Measurements from ENCODE around the gene PDS5B. TPM values are rescaled to one million over a fixed set of nuclear protein-coding genes. Genes with fewer than 3 reads are reported as not detected.

PDS5B gene
- total RNA-seq, 1 experiment from 2014 or later, result 26.5 TPM

GRCh38 chr13:32736648-32737047 lies 150.4 kb downstream of the PDS5B start:
- ATAC-seq (no peak), DNase-seq (ENCODE audit: low read depth, low spot score) (no peak)
- POLR2A ChIA-PET, result no interaction called here
- no peaks in the 10 kb centered on the region for H3K9me3 ChIP-seq (ENCODE audit: control insufficient read depth in 1 of 2, insufficient read depth in 1 of 2, low read depth in 1 of 2, low read length in 2 of 2)
- no peaks in the 10 kb centered on the region for H3K79me2 ChIP-seq (ENCODE audit: insufficient read depth, low read length)
- RAD21 ChIA-PET (ENCODE audit: low non-redundant PET in 1 of 2, low total read pairs in 2 of 2, uncharacterized antibody in 2 of 2, unreplicated experiment in 2 of 2), result no interaction called here
- no TSS peak for BruUV-seq (replicated peaks)
- no peak overlapping the region for H2AFZ ChIP-seq (ENCODE audit: low read depth, low read length, poor library complexity, severe bottlenecking)
- H3K4me3 ChIP-seq (replicated peaks in 1 of 2; ENCODE audit: low read depth in 1 of 2, low read length in 2 of 2), result no peak overlapping the region
- CTCF ChIA-PET, result interaction anchor here (0.9 kb wide), 1 partner anchor 68 kb away, joined by 4 read pairs; no protein-coding TSS in a partner anchor
- H4K20me1 ChIP-seq (ENCODE audit: insufficient read depth), result no peaks in the 10 kb centered on the region
- H3K9ac ChIP-seq (ENCODE audit: low read length), result no peak overlapping the region
- H3K27ac ChIP-seq (ENCODE audit: low read depth, low read length), result no peak overlapping the region
- H3K9me2 ChIP-seq (ENCODE audit: insufficient read depth), result no peaks in the 10 kb centered on the region
- no peaks in the 10 kb centered on the region for H3K36me3 ChIP-seq (ENCODE audit: control insufficient read depth in 1 of 2, insufficient read depth in 2 of 2, low read length in 2 of 2)
- TF ChIP-seq FOSL1 (IDR thresholded peaks at IDR 0.05; ENCODE audit: low read depth), result no peak
- no peak for TF ChIP-seq SRF (IDR thresholded peaks at IDR 0.05; ENCODE audit: low read depth)
- no peak for TF ChIP-seq CTCF (IDR thresholded peaks at IDR 0.05 in 2 of 3, conservative IDR thresholded peaks at IDR 0.05 in 1 of 3; ENCODE audit: borderline replicate concordance in 1 of 3, insufficient read depth in 1 of 3, low read depth in 2 of 3, low read length in 2 of 3)
- TF ChIP-seq ZBTB33 (IDR thresholded peaks at IDR 0.05; ENCODE audit: extremely low read depth, insufficient replicate concordance, low read length), result no peak
- no peak for TF ChIP-seq POLR2AphosphoS5 (IDR thresholded peaks at IDR 0.05; ENCODE audit: low read depth, low read length)
- no peak for TF ChIP-seq MAX (IDR thresholded peaks at IDR 0.05)
- TF ChIP-seq ELF1 (IDR thresholded peaks at IDR 0.05; ENCODE audit: borderline replicate concordance, low read depth), result no peak
- TF ChIP-seq YY1 (IDR thresholded peaks at IDR 0.05; ENCODE audit: extremely low read depth, insufficient replicate concordance, low read depth, low read length), result no peak
- no peak for TF ChIP-seq SIN3A (IDR thresholded peaks at IDR 0.05; ENCODE audit: low read depth)
- no peak for TF ChIP-seq JUND (IDR thresholded peaks at IDR 0.05)
- no peak for TF ChIP-seq ZFX (IDR thresholded peaks at IDR 0.05)
- TF ChIP-seq ATF3 (IDR thresholded peaks at IDR 0.05), result no peak
- TF ChIP-seq ZNF274 (IDR thresholded peaks at IDR 0.05; ENCODE audit: low read depth, low read length), result no peak
- TF ChIP-seq SP1 (IDR thresholded peaks at IDR 0.05; ENCODE audit: low read depth), result no peak
- no peak for TF ChIP-seq POLR2A (IDR thresholded peaks at IDR 0.05; ENCODE audit: borderline replicate concordance, extremely low read depth, insufficient read depth, insufficient read length)
- no peak for TF ChIP-seq TCF7L2 (IDR thresholded peaks at IDR 0.05; ENCODE audit: borderline replicate concordance, extremely low read depth, insufficient read depth, insufficient read length)
- TF ChIP-seq RAD21 (IDR thresholded peaks at IDR 0.05; ENCODE audit: low read depth), result no peak
- TF ChIP-seq REST (IDR thresholded peaks at IDR 0.05; ENCODE audit: low read depth), result no peak
- no peak for TF ChIP-seq EZH2phosphoT487 (IDR thresholded peaks at IDR 0.05; ENCODE audit: borderline replicate concordance)
- no peak overlapping the region for H3K4me2 ChIP-seq (ENCODE audit: low read length)
- no peaks in the 10 kb centered on the region for H3K4me1 ChIP-seq (ENCODE audit: control insufficient read depth in 1 of 2, insufficient read depth in 2 of 2, low read length in 2 of 2)
- intact Hi-C loops (cut with micrococcal nuclease), result no loop called here
- no peaks in the 10 kb centered on the region for H3K27me3 ChIP-seq (ENCODE audit: insufficient read depth, low read length)

Measured in HCT116 (cell line).